GM10266 (cell line): Measurements from ENCODE around the gene PPIP5K1.

Source experiments
- DNase-seq: peaks from one replicate; pipeline ENCODE4 v3.0.0; 2012; ENCODE audit errors: extremely low spot score
- TF ChIP-seq, protein P1 (sequence below): IDR thresholded peaks from 2 replicates; pipeline ENCODE4 v1.5.1; 2012; ENCODE audit warnings: mild to moderate bottlenecking, low read depth; ENCODE audit not compliant: control insufficient read depth, insufficient read depth; ENCODE audit errors: missing control alignments

The PPIP5K1 gene

DNA sequence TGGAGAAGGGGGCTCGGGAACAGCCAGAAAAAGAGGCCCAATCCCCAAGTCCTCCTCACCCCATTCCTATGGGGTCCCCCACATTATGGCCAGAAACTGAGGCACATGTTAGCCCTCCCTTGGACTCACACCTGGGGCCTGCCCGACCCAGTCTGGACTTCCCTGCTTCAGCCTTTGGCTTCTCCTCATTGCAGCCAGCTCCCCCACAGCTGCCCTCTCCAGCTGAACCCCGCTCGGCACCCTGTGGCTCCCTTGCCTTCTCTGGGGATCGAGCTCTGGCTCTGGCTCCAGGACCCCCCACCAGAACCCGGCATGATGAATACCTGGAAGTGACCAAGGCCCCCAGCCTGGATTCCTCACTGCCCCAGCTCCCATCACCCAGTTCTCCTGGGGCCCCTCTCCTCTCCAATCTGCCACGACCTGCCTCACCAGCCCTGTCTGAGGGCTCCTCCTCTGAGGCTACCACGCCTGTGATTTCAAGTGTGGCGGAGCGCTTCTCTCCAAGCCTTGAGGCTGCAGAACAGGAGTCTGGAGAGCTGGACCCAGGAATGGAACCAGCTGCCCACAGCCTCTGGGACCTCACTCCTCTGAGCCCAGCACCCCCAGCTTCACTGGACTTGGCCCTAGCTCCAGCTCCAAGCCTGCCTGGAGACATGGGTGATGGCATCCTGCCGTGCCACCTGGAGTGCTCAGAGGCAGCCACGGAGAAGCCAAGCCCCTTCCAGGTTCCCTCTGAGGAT, 62.0 kb downstream of the PPIP5K1 start:
- TF ChIP-seq, protein P1, sequence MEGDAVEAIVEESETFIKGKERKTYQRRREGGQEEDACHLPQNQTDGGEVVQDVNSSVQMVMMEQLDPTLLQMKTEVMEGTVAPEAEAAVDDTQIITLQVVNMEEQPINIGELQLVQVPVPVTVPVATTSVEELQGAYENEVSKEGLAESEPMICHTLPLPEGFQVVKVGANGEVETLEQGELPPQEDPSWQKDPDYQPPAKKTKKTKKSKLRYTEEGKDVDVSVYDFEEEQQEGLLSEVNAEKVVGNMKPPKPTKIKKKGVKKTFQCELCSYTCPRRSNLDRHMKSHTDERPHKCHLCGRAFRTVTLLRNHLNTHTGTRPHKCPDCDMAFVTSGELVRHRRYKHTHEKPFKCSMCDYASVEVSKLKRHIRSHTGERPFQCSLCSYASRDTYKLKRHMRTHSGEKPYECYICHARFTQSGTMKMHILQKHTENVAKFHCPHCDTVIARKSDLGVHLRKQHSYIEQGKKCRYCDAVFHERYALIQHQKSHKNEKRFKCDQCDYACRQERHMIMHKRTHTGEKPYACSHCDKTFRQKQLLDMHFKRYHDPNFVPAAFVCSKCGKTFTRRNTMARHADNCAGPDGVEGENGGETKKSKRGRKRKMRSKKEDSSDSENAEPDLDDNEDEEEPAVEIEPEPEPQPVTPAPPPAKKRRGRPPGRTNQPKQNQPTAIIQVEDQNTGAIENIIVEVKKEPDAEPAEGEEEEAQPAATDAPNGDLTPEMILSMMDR: no peak
- no peak for DNase-seq

DNA sequence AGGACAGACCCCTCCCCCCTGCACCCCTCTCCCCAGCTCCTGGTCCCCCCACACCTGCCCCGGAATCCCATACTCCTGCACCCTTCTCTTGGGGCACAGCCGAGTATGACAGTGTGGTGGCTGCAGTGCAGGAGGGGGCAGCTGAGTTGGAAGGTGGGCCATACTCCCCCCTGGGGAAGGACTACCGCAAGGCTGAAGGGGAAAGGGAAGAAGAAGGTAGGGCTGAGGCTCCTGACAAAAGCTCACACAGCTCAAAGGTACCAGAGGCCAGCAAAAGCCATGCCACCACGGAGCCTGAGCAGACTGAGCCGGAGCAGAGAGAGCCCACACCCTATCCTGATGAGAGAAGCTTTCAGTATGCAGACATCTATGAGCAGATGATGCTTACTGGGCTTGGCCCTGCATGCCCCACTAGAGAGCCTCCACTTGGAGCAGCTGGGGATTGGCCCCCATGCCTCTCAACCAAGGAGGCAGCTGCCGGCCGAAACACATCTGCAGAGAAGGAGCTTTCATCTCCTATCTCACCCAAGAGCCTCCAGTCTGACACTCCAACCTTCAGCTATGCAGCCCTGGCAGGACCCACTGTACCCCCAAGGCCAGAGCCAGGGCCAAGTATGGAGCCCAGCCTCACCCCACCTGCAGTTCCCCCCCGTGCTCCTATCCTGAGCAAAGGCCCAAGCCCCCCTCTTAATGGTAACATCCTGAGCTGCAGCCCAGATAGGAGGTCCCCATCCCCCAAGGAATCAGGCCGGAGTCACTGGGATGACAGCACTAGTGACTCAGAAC, 62.8 kb downstream of the PPIP5K1 start:
- TF ChIP-seq, protein P1: no peak
- DNase-seq: no peak

DNA sequence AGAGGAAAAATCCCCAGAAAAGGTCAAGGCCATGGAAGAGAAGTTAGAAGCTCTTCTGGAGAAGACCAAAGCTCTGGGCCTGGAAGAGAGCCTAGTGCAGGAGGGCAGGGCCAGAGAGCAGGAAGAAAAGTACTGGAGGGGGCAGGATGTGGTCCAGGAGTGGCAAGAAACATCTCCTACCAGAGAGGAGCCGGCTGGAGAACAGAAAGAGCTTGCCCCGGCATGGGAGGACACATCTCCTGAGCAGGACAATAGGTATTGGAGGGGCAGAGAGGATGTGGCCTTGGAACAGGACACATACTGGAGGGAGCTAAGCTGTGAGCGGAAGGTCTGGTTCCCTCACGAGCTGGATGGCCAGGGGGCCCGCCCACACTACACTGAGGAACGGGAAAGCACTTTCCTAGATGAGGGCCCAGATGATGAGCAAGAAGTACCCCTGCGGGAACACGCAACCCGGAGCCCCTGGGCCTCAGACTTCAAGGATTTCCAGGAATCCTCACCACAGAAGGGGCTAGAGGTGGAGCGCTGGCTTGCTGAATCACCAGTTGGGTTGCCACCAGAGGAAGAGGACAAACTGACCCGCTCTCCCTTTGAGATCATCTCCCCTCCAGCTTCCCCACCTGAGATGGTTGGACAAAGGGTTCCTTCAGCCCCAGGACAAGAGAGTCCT, 63.6 kb downstream of the PPIP5K1 start:
- no peak for DNase-seq
- TF ChIP-seq, protein P1: no peak

DNA sequence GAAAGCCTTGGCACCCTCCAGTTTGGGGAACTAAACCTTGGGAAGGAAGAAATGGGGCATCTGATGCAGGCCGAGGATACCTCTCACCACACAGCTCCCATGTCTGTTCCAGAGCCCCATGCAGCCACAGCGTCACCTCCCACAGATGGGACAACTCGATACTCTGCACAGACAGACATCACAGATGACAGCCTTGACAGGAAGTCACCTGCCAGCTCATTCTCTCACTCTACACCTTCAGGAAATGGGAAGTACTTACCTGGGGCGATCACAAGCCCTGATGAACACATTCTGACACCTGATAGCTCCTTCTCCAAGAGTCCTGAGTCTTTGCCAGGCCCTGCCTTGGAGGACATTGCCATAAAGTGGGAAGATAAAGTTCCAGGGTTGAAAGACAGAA, 64.9 kb downstream of the PPIP5K1 start:
- TF ChIP-seq, protein P1: no peak
- DNase-seq: no peak

DNA sequence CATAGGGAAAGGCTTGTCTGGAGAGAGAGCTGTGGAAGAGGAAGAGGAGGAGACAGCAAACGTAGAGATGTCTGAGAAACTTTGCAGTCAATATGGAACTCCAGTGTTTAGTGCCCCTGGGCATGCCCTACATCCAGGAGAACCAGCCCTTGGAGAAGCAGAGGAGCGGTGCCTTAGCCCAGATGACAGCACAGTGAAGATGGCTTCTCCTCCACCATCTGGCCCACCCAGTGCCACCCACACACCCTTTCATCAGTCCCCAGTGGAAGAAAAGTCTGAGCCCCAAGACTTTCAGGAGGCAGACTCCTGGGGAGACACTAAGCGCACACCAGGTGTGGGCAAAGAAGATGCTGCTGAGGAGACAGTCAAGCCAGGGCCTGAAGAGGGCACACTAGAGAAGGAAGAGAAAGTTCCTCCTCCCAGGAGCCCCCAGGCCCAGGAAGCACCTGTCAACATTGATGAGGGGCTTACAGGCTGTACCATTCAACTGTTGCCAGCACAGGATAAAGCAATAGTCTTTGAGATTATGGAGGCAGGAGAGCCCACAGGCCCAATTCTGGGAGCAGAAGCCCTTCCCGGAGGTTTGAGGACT, 65.7 kb downstream of the PPIP5K1 start:
- no peak for DNase-seq
- TF ChIP-seq, protein P1: no peak

DNA sequence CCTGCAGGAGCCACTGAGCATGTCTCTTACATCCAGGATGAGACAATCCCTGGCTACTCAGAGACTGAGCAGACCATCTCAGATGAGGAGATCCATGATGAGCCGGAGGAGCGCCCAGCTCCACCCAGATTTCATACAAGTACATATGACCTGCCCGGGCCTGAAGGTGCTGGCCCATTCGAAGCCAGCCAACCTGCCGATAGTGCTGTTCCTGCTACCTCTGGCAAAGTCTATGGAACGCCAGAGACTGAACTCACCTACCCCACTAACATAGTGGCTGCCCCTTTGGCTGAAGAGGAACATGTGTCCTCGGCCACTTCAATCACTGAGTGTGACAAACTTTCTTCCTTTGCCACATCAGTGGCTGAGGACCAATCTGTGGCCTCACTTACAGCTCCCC, 66.4 kb downstream of the PPIP5K1 start:
- TF ChIP-seq, protein P1: no peak
- DNase-seq: no peak

DNA sequence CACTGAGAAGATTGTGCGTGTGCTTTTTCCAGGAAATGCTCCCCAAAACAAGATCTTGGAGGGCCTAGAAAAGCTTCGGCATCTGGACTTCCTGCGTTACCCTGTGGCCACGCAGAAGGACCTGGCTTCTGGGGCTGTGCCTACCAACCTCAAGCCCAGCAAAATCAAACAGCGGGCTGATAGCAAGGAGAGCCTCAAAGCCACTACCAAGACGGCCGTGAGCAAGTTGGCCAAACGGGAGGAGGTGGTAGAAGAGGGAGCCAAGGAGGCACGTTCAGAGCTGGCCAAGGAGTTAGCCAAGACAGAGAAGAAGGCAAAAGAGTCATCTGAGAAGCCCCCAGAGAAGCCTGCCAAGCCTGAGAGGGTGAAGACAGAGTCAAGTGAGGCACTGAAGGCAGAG, 67.8 kb downstream of the PPIP5K1 start:
- TF ChIP-seq, protein P1: no peak
- no peak for DNase-seq
